GM10847 (cell line): ENCODE data around the gene ART4.

Experiments
- POLR2A ChIP-seq: IDR thresholded peaks from 2 replicates; pipeline ENCODE4 v1.6.1; 2011; ENCODE audit not compliant: insufficient read length; ENCODE audit errors: extremely low read depth

Gene ART4, protein sequence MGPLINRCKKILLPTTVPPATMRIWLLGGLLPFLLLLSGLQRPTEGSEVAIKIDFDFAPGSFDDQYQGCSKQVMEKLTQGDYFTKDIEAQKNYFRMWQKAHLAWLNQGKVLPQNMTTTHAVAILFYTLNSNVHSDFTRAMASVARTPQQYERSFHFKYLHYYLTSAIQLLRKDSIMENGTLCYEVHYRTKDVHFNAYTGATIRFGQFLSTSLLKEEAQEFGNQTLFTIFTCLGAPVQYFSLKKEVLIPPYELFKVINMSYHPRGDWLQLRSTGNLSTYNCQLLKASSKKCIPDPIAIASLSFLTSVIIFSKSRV

DNA sequence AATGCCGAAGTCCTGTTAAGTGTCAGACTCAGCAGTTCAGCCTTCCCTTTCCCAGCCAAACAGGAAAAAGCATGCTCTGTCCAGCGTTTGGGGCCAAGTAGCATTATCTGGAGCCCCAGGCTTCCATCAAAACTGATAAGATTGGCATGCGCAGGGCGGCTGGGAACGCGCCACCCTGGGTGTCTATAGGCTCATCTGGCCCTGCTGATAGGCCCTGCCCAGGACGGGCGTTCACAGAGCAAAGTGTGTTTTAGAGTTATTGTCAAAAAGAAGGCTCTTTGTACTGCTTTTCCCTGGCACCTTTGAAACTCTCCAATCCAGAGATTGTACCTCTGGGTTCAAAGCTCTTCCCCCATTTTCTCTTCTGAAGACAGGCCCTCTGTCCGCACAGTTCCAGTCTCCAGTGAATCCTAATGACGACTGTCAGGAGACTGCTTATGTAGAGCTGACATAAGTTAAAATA is at the start of gene ART4:
Gene ART4, minus strand, starts transcription at position 102 of the 463 bp plus-strand sequence. CDS start 413 bp downstream, outside the sequence.
- no peak for TF ChIP-seq POLR2A

DNA sequence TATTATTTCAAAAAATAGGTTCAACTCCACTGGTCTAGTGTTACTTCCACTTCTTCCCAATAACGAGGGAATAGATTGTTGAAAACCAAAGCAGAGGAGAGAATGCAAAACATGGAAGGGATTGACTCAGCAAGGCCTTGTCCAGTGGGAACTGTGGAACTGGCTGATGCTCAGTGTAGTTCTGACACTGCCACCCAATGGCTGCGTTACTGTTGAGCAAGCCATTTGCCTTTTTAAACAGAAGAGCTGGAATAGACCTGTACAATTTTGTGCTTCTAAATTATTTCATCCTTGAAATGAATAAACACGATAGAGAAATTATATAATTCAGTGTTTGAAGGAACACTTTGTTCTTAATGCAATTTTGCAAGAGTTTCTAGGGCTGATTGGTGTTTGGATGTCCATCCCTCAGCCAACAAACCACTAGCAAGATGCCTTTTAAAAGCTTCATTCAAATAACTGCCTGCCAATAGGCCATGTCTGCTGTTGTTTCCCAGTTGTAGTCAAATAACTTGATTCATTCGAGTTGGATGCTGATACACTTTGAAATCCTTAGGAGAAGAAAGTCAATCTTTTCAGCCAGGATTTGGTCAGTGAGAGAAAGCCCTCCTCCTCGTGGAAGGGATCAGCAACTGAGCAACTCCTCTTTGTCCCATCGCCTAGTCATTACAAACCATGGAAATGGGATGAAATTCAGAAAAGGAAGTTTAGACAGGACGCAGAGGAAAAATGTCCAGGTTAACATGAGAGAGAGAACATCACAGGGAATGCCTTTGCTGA is 49.6 kb upstream of the ART4 start:
- no peak for TF ChIP-seq POLR2A

DNA sequence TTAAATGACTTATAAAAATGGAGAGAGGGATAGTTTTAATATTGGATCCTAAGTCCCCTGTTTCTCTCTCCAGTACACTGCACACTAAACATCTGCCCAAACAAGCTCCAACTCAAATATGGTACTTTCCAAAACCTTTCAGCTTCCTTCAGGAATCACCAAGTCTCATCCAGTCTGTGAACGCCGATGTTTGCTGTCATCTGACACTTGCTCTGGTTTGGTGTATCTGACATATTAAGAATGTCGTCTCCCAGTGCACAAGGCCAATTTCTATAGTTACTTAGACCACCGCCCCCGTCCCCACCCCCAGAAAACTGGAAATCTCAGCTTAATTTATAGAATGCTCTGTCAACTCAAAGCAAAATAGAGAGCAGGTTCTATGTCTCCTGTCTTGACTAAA is 47.4 kb upstream of the ART4 start:
- no peak for TF ChIP-seq POLR2A

DNA sequence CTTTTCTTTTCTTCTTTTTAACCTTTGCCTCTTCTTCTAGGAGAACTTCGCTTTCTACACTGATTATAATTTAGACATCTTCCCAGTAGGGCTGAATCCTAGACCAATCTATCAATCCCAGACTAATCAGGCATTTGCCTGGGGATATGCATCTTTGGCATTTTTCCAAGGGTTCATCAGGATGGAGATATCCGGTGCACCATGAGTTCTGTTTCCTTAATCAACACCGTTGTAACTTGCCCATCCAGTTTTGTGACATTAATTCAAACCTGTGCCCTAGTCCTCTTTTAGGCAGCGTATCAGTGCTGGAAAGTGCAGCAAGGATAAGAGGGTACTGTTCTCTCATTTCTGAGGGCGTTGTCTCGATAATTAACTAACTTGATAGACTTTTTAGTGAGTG is 42.9 kb upstream of the ART4 start:
- no peak for TF ChIP-seq POLR2A

DNA sequence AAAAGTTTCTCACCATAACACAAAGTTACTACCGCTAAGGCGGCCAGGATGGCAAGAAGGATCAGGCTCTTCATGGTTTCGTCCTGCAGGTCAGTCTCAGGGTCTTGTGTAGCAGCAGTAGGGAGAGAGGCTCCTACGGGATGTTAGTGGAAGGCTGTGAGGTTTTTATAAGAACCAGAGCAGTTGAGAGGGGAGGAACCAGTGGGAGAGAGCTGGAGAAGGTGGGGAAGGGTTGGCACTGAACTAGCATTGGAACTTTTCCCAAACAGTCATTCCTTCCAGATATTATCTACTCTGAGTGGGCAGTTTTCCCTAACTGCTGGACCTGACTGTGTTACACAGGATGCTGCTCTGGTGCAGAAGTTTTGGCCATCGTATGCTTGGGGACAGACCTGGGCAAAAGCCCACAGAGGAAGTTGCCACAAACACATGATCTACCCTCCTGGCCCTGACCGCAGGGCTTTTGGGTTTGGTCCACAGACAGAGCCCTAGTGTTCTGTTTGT is 42.4 kb upstream of the ART4 start, which contains the start of gene MGP:
Gene MGP, minus strand, starts transcription at position 137 of the 504 bp plus-strand sequence. Its CDS starts 63 bp downstream, at position 74.
- TF ChIP-seq POLR2A = no peak

DNA sequence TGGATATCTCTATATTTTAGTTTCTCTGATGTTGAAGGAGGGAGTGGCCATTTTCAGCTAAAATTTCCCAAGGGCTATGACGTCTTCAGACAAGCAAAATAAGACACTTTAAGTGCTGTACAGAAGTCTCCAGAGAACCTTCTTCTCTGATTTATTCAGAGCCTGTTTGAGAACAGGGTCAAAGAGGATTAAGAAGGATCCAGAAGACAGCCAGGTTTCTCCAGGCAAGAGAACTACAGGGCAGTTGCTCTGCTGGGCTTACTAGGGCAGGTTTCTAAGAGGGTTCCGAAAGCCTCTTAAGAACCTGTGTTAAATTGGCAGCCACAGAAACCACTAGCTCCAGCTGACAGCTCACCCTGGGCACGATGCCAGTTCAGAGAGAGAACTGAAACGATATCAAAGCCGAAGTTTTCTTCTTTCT is 41.1 kb upstream of the ART4 start:
- no peak for TF ChIP-seq POLR2A

DNA sequence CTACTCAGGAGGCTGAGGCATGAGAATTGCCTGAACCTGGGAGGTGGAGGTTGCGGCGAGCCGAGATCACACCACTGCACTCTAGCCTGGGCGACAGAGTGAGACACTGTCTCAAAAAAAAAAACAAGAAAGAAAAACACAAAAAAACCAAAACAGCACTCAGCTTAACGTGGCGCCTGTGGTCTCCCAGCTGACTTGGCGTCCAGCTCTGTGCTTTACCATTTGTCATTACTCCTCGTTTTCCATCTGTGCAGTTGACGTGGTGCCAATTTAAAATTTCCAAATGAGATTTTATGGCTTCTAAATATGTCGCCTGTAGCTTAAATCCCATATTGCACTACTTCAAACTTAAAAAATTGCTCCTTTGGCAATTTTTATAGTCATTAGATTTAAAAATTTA is 40.4 kb upstream of the ART4 start:
- TF ChIP-seq POLR2A = no peak

DNA sequence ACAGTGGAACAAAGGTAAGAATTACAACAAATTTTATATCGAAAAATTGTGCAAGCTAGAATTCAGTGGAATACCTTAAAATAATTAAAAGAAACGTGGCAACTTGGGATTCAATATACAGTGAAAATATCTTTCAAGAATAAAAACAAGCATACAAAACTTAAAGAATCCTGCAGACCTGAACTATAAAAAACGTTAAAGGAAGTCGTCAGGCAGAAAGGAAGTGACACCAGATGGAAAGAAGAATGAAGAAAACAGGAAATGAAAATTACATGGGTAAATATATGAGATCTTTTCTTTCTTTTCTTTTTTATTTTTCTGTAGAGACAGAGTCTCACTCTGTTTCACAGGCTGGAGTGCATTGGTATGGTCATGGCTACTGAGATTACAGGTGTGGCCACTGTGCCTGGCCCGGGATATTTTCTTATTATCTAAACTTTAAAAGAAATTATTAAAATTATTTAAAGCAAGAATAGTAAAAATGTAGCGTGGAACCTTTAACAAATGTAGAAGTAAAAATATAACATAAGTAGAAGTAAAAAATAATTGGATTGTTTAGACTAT is 37.6 kb upstream of the ART4 start:
- TF ChIP-seq POLR2A = no peak

DNA sequence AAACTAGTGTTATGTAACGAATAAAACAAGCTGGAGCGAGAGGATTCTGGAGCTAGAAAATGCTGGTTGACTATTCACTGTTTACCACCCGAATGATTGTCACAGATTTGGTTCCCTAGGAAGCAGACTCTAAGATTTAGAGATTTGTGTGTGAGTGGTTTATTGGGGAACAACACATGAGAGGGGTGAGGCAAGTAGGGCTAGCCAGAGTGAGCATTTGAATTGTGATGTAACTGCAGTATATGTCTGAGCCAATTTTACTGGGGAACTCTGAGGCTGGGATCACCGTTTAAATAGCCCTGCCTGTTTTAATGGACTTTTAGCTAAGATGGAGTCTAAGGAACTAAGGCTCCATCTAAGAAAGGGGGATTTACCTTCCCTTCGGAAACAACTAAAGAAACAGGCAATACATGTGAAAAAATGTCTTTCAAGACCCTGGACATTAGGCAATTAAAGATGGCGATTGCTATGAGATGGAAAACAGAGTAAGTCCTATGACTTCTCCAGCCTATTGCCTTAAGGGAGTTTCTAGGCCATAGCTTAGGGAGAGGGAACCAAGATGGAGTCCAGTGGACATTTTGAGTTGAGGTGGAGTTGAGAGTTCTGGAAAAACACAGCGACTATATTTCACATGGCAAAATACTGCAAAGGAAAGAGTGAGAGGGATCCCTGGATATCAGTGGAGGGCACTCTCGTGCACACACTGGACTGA is 36.1 kb upstream of the ART4 start:
- TF ChIP-seq POLR2A = no peak

DNA sequence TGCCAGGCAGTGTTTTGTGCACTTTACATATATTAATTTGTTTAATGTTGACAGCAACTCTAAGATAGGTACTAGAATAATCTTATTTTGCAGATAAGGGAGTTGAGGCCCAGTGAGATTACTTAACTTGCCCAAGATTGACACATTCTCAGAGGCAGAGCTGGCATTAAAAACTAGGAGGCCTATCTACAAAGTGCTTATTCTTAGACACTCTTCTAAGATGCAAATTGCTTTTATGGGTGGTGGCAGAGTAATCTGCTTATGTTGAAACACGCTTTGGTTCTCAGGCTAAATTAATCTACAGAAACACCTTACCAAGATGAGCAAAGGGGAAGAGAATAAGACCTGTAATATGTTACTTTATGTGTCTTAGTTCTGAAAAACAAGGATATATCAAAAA is 35.2 kb upstream of the ART4 start:
- TF ChIP-seq POLR2A = no peak

DNA sequence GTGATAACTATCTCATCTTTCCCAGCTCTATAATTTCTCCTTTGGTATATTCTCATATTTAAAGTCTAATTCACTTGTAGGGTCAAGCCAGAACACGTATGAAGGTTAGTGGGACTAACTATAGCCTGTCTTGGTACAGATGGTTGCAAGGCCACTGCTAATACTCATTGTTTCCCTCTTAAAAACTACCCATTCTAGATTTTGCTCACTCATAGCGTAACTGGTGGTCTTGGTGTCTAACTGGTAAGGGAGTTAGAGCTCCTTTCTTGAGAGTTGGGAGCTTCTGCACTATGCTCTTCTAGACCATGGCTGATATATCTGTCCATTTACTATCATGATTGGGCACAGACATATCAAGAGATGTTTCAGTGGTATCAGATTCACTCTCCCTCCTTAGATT is 33.5 kb upstream of the ART4 start:
- no peak for TF ChIP-seq POLR2A

DNA sequence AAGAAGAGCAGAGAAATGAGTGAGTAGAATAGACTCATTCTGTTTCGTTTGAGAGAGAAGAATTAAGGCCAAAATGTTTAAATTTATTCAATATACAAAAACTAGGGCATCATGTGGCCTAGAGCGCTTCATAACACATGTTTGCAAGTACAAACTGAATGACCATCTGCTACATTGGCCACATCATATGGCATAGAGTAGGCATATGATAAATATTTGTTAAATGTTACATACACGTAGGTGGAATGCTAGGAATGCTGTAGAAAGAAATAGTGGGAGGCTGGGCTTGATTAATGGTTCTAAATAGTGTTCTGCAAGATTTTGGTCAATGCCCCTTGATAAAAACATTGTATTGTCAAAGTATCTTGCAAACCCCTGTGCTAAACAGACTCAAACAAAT is 31.6 kb upstream of the ART4 start:
- no peak for TF ChIP-seq POLR2A

DNA sequence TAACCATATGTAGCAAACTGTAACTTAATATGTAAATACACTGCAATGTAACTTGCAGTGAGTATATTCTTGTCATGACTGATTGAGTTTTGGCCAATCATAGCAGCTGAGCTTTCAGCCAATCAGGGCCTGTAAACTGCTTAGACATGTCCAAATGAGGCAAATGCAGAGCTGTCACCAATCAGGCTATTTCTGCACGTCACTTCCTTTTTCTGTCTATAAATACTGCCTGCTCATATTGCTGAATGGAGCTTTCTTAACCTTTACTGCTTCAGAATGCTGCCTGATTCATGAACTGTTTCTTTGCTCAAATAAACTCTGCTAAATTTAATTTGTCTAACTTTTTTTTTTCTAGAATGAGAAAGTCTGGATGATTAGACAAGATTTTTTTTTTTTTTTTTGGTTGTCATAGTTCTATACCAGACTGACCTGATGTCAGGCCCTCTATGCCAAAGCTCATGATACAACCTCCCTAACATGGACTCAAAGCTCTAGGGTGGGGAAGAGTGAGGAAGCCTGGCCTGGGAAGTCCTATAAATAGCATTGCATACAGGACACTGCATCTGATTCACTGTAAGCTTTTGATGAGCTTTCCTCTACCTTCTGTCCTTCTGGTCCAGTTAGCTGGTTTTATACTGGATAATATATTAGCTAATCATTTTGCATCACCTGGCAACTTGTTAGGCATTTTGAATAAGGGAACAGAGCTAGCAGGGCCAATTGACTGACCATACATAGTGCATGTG is 30.3 kb upstream of the ART4 start:
- TF ChIP-seq POLR2A = no peak

DNA sequence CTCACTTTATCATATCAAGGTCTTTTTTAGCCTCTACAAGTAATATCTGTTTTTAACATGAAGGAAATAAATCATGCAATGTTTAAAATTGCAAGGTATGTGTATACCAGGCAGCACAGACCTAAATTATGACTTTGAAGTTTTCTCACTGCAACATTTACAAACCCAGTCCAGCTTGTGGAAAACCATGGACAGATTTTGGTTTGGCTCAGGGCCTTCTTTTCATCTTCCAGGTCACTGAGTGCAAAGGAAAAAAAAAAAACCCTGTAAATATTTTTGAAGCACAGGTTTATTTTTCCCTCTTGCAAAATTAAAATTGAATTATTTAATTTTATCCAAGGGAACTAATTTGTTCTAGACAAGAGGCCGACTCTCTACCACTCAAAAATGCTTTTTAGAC is 28.6 kb upstream of the ART4 start:
- TF ChIP-seq POLR2A = no peak
